Astrocyte (in vitro differentiated cells and primary cell): ENCODE measurements around the gene MEIKIN. TPM values are rescaled to one million over a fixed set of nuclear protein-coding genes. Genes with fewer than 3 reads are reported as not detected.

ENCODE experiments used
- DNase-seq: peaks from one replicate; pipeline ENCODE4 v3.0.0-alpha.2; 2010; ENCODE audit warnings: low read depth
- FAIRE-seq: peaks from 2 replicates; lab custom pipeline; 2011; peaks lifted over from hg19 to GRCh38; lab: Jason Lieb, UNC
- H2AFZ ChIP-seq: 2 replicates; pipeline ENCODE4 v1.6.0; 2012; ENCODE audit warnings: low read depth, low read length, inconsistent platforms
- H3K27ac ChIP-seq: 2 replicates; pipeline ENCODE4 v1.5.1; 2011; ENCODE audit warnings: low read depth, low read length, inconsistent platforms
- H3K27me3 ChIP-seq: 2 replicates; pipeline ENCODE4 v1.6.0; 2011; ENCODE audit warnings: low read length, inconsistent platforms; ENCODE audit not compliant: insufficient read depth
- H3K36me3 ChIP-seq: 2 replicates; pipeline ENCODE4 v1.5.1; 2011; ENCODE audit warnings: low read length, inconsistent platforms; ENCODE audit not compliant: insufficient read depth
- H3K4me1 ChIP-seq: 2 replicates; pipeline ENCODE4 v1.5.1; 2011; ENCODE audit warnings: low read length, inconsistent platforms; ENCODE audit not compliant: insufficient read depth
- H3K4me2 ChIP-seq: 2 replicates; pipeline ENCODE4 v1.6.0; 2012; ENCODE audit warnings: low read length, inconsistent platforms
- H3K4me3 ChIP-seq: 2 replicates; pipeline ENCODE4 v1.5.1; 2011; ENCODE audit warnings: low read depth, mild to moderate bottlenecking, low read length, inconsistent platforms; ENCODE audit not compliant: insufficient read depth
- H3K79me2 ChIP-seq: 2 replicates; pipeline ENCODE4 v1.6.0; 2012; ENCODE audit warnings: mild to moderate bottlenecking, low read length, inconsistent platforms; ENCODE audit not compliant: insufficient read depth
- H3K9ac ChIP-seq: 2 replicates; pipeline ENCODE4 v1.6.0; 2012; ENCODE audit warnings: mild to moderate bottlenecking, low read length, inconsistent platforms
- H3K9me3 ChIP-seq: 2 replicates; pipeline ENCODE4 v1.5.1; 2012; ENCODE audit warnings: low read depth, mild to moderate bottlenecking, low read length, inconsistent platforms; ENCODE audit not compliant: insufficient read depth
- H4K20me1 ChIP-seq: 2 replicates; pipeline ENCODE4 v1.6.0; 2012; ENCODE audit warnings: low read length, inconsistent platforms; ENCODE audit not compliant: insufficient read depth
- H3K27ac Mint-ChIP-seq: one replicate; pipeline ENCODE4 v1.8.0; 2021; ENCODE audit warnings: mild to moderate bottlenecking, mixed read lengths; ENCODE audit not compliant: unreplicated experiment
- H3K27me3 Mint-ChIP-seq: one replicate; pipeline ENCODE4 v1.8.0; 2021; ENCODE audit warnings: low read depth, mixed read lengths; ENCODE audit not compliant: unreplicated experiment
- H3K36me3 Mint-ChIP-seq: one replicate; pipeline ENCODE4 v1.8.0; 2021; ENCODE audit warnings: low read depth, mixed read lengths; ENCODE audit not compliant: unreplicated experiment
- H3K4me1 Mint-ChIP-seq: one replicate; pipeline ENCODE4 v1.8.0; 2021; ENCODE audit warnings: low read depth, mixed read lengths; ENCODE audit not compliant: unreplicated experiment
- H3K4me3 Mint-ChIP-seq: one replicate; pipeline ENCODE4 v1.8.0; 2021; ENCODE audit warnings: mild to moderate bottlenecking, moderate library complexity, mixed read lengths; ENCODE audit not compliant: unreplicated experiment
- H3K9me3 Mint-ChIP-seq: one replicate; pipeline ENCODE4 v1.8.0; 2021; ENCODE audit warnings: mild to moderate bottlenecking, mixed read lengths; ENCODE audit not compliant: unreplicated experiment
- CTCF ChIP-seq: IDR thresholded peaks from 2 replicates; pipeline ENCODE4 v1.5.1; 2011; ENCODE audit warnings: low read depth, mild to moderate bottlenecking, inconsistent platforms, low read length, moderate library complexity; ENCODE audit not compliant: insufficient read depth
- EZH2 ChIP-seq: IDR thresholded peaks from 2 replicates; pipeline ENCODE4 v1.6.1; 2012; ENCODE audit warnings: mild to moderate bottlenecking, low read length, inconsistent platforms; ENCODE audit not compliant: insufficient read depth
- total RNA-seq: library from RNA; stranded (reverse); gene quantifications from 2 replicates; pipeline ENCODE4 v1.2.1, GENCODE V29; 2021

The MEIKIN gene
- total RNA-seq, 1 donor from 2014 or later: not detected

- Histone ChIP-seq H3K27me3 (no peaks in the 10 kb centered on the region), H3K4me1 (no peaks in the 10 kb centered on the region), H4K20me1 (no peaks in the 10 kb centered on the region), H3K9me3 (no peaks in the 10 kb centered on the region), H2AFZ (no peak overlapping the region), H3K36me3 (no peaks in the 10 kb centered on the region), H3K27ac (no peak overlapping the region), H3K4me2 (no peak overlapping the region), H3K79me2 (no peaks in the 10 kb centered on the region), H3K4me3 (no peak overlapping the region), H3K9ac (no peak overlapping the region)
- H3K27ac Mint-ChIP-seq: no peak overlapping the region
- FAIRE-seq (no peak), DNase-seq (no peak)
- no peaks in the 10 kb centered on the region for H3K4me1 Mint-ChIP-seq
- H3K4me3 Mint-ChIP-seq: no peak overlapping the region
- H3K9me3 Mint-ChIP-seq: no peaks in the 10 kb centered on the region
- H3K36me3 Mint-ChIP-seq: no peaks in the 10 kb centered on the region
- TF ChIP-seq EZH2: no peak
- TF ChIP-seq CTCF: no peak
- H3K27me3 Mint-ChIP-seq: peaks cover under 1% of the 10 kb centered on the region
Measured at GRCh38 chr5:131943916-131944315, 1.5 kb downstream of the MEIKIN start.

- no peak for TF ChIP-seq CTCF
- TF ChIP-seq EZH2: no peak
- H3K27me3 ChIP-seq: no peaks in the 10 kb centered on the region
- no peak overlapping the region for H3K27ac ChIP-seq
- H3K79me2 ChIP-seq: no peaks in the 10 kb centered on the region
- no peak overlapping the region for H3K4me3 ChIP-seq
- no peaks in the 10 kb centered on the region for H3K36me3 Mint-ChIP-seq
- no peak overlapping the region for H3K27ac Mint-ChIP-seq
- H4K20me1 ChIP-seq: no peaks in the 10 kb centered on the region
- H3K9ac ChIP-seq: no peak overlapping the region
- H3K36me3 ChIP-seq: no peaks in the 10 kb centered on the region
- no peak overlapping the region for H3K4me3 Mint-ChIP-seq
- no peaks in the 10 kb centered on the region for H3K9me3 Mint-ChIP-seq
- no peaks in the 10 kb centered on the region for H3K27me3 Mint-ChIP-seq
- no peaks in the 10 kb centered on the region for H3K9me3 ChIP-seq
- FAIRE-seq (no peak), DNase-seq (no peak)
- no peaks in the 10 kb centered on the region for H3K4me1 ChIP-seq
- no peak overlapping the region for H2AFZ ChIP-seq
- H3K4me2 ChIP-seq: no peak overlapping the region
- H3K4me1 Mint-ChIP-seq: no peaks in the 10 kb centered on the region
Measured at GRCh38 chr5:131942016-131942415, 3.4 kb downstream of the MEIKIN start.

GRCh38 chr5:131939690-131940345, 5.6 kb downstream of the MEIKIN start:
- H3K4me3 ChIP-seq: no peak overlapping the region
- no peaks in the 10 kb centered on the region for H3K4me1 ChIP-seq
- no peak overlapping the region for H3K27ac Mint-ChIP-seq
- no peaks in the 10 kb centered on the region for H3K27me3 Mint-ChIP-seq
- H2AFZ ChIP-seq: no peak overlapping the region
- H3K36me3 Mint-ChIP-seq: no peaks in the 10 kb centered on the region
- no peak overlapping the region for H3K4me2 ChIP-seq
- no peaks in the 10 kb centered on the region for H3K79me2 ChIP-seq
- H3K4me3 Mint-ChIP-seq: no peak overlapping the region
- TF ChIP-seq EZH2 (no peak), CTCF (no peak)
- DNase-seq (no peak), FAIRE-seq (no peak)
- no peaks in the 10 kb centered on the region for H3K9me3 ChIP-seq
- H3K36me3 ChIP-seq: no peaks in the 10 kb centered on the region
- H3K4me1 Mint-ChIP-seq: no peaks in the 10 kb centered on the region
- H3K9ac ChIP-seq: no peak overlapping the region
- H3K27me3 ChIP-seq: no peaks in the 10 kb centered on the region
- H3K9me3 Mint-ChIP-seq: no peaks in the 10 kb centered on the region
- no peak overlapping the region for H3K27ac ChIP-seq
- no peaks in the 10 kb centered on the region for H4K20me1 ChIP-seq
